SK-N-SH (cell line): ENCODE measurements around the gene INAVA. TPM values are rescaled to one million over a fixed set of nuclear protein-coding genes. Genes with fewer than 3 reads are reported as not detected.

Source experiments
- CTCF ChIA-PET: fragments of 300-600, 350-600 bp; formaldehyde crosslinking; extraction: SDS; loops from one replicate; lab custom pipeline; 2021; lab: Yijun Ruan, JAX
- POLR2A ChIA-PET: fragments of 350-600 bp; sonication (Branson Sonifier 250); formaldehyde crosslinking; extraction: SDS; loops from one replicate; lab custom pipeline; 2020; ENCODE audit warnings: antibody characterized with exemption, inconsistent platforms; lab: Yijun Ruan, JAX
- DNase-seq: peaks from one replicate; pipeline ENCODE4 v3.0.0; 2012
- H2AFZ ChIP-seq: fragments of 200-600 bp; sonication (generic); 2 replicates; pipeline ENCODE4 v1.8.1; 2016; ENCODE audit warnings: antibody characterized with exemption, mild to moderate bottlenecking, low read depth
- H3F3A ChIP-seq: fragments of 200-600 bp; sonication (generic); replicated peaks from 2 replicates; pipeline ENCODE3; 2016; ENCODE audit warnings: antibody characterized with exemption, mild to moderate bottlenecking; ENCODE audit not compliant: insufficient read depth
- H3K27ac ChIP-seq, 2 experiments: fragments of 200-500 bp in 1 of 2; fragments of 200-600 bp in 1 of 2; sonication (Bioruptor generic) in 1 of 2; sonication (generic), shearing (Covaris generic) in 1 of 2; 2 replicates each; pipeline versions ENCODE4 v1.5.1 to v1.6.1; 2014 to 2016; ENCODE audit warnings: low read depth in 2 of 2, inconsistent platforms in 1 of 2, low read length in 1 of 2, mild to moderate bottlenecking in 1 of 2, mixed read lengths in 1 of 2
- H3K27me3 ChIP-seq: fragments of 200-600 bp; sonication (generic), shearing (Covaris generic); 2 replicates; pipeline ENCODE4 v1.6.1; 2016; ENCODE audit warnings: mixed run types; ENCODE audit not compliant: insufficient read depth
- H3K36me3 ChIP-seq, 2 experiments: fragments of 200-500 bp in 1 of 2; fragments of 200-600 bp in 1 of 2; sonication (Bioruptor generic) in 1 of 2; sonication (generic) in 1 of 2; replicated peaks in 1 of 2; 2 replicates each; pipeline versions ENCODE3 to v1.5.1; 2014 to 2016; ENCODE audit warnings: low read length in 1 of 2, mild to moderate bottlenecking in 1 of 2; ENCODE audit not compliant: insufficient read depth in 2 of 2, control insufficient read depth in 1 of 2
- H3K4me1 ChIP-seq, 2 experiments: fragments of 200-500 bp in 1 of 2; fragments of 200-600 bp in 1 of 2; sonication (Bioruptor generic) in 1 of 2; sonication (generic), shearing (Covaris generic) in 1 of 2; 2 replicates each; pipeline versions ENCODE4 v1.5.1 to v1.6.1; 2014 to 2016; ENCODE audit warnings: low read depth in 1 of 2, low read length in 1 of 2, mixed run types in 1 of 2; ENCODE audit not compliant: insufficient read depth in 2 of 2, control insufficient read depth in 1 of 2
- H3K4me2 ChIP-seq: fragments of 200-600 bp; sonication (generic), shearing (Covaris generic); 2 replicates; pipeline ENCODE4 v1.6.1; 2017; ENCODE audit warnings: mixed run types
- H3K4me3 ChIP-seq, 2 experiments: fragments of 200-500 bp in 1 of 2; fragments of 200-600 bp in 1 of 2; sonication (Bioruptor generic) in 1 of 2; sonication (generic), shearing (Covaris generic) in 1 of 2; 2 replicates each; pipeline versions ENCODE4 v1.5.1 to v1.8.1; 2014 to 2016; ENCODE audit warnings: low read depth in 2 of 2, inconsistent platforms in 1 of 2, low read length in 1 of 2, mild to moderate bottlenecking in 1 of 2, mixed read lengths in 1 of 2, moderate library complexity in 1 of 2
- H3K79me2 ChIP-seq: fragments of 200-600 bp; sonication (generic); 2 replicates; pipeline ENCODE4 v1.8.1; 2017; ENCODE audit warnings: mild to moderate bottlenecking; ENCODE audit not compliant: insufficient read depth
- H3K9ac ChIP-seq: fragments of 200-600 bp; sonication (generic); 2 replicates; pipeline ENCODE4 v1.6.1; 2017; ENCODE audit warnings: mixed run types
- H3K9me2 ChIP-seq: fragments of 200-600 bp; sonication (generic); 2 replicates; pipeline ENCODE4 v1.6.1; 2017; ENCODE audit warnings: mixed run types
- H3K9me3 ChIP-seq: fragments of 200-600 bp; sonication (generic); 2 replicates; pipeline ENCODE4 v1.6.1; 2017; ENCODE audit warnings: mixed run types, mild to moderate bottlenecking, moderate library complexity
- H4K20me1 ChIP-seq: fragments of 200-600 bp; sonication (generic); 2 replicates; pipeline ENCODE4 v1.6.1; 2017; ENCODE audit warnings: mild to moderate bottlenecking, mixed run types; ENCODE audit not compliant: insufficient read depth
- CHD2 ChIP-seq: fragments of 150-350 bp; IDR thresholded peaks from 2 replicates; pipeline ENCODE4 v1.6.1; 2018; ENCODE audit warnings: low read length; ENCODE audit not compliant: partially characterized antibody
- EZH2phosphoT487 ChIP-seq: fragments of 200-600 bp; sonication (generic); IDR thresholded peaks from 2 replicates; pipeline ENCODE4 v1.6.1; 2017; ENCODE audit warnings: low read depth, mixed run types, mild to moderate bottlenecking, antibody characterized with exemption, moderate library complexity, borderline replicate concordance
- FOSL2 ChIP-seq: IDR thresholded peaks from 2 replicates; pipeline ENCODE4 v1.4.0; 2012; ENCODE audit warnings: low read depth, mild to moderate bottlenecking, moderate library complexity, borderline replicate concordance
- FOXM1 ChIP-seq: IDR thresholded peaks from 2 replicates; pipeline ENCODE4 v1.4.0; 2012; ENCODE audit warnings: low read depth, mild to moderate bottlenecking
- GABPA ChIP-seq: IDR thresholded peaks from 2 replicates; pipeline ENCODE4 v1.4.0; 2012; ENCODE audit warnings: low read depth, mild to moderate bottlenecking
- MXI1 ChIP-seq: IDR thresholded peaks from 2 replicates; pipeline ENCODE4 v1.6.1; 2012; ENCODE audit warnings: mild to moderate bottlenecking, low read depth, low read length, improper control_type of control experiment
- NFIC ChIP-seq: IDR thresholded peaks from 2 replicates; pipeline ENCODE4 v1.4.0; 2012; ENCODE audit warnings: borderline replicate concordance
- PBX3 ChIP-seq: IDR thresholded peaks from 2 replicates; pipeline ENCODE4; 2012
- RAD21 ChIP-seq: IDR thresholded peaks from 2 replicates; pipeline ENCODE4 v1.6.1; 2012; ENCODE audit warnings: mild to moderate bottlenecking, low read length
- RCOR1 ChIP-seq: fragments of 150-350 bp; IDR thresholded peaks from 2 replicates; pipeline ENCODE4 v1.6.1; 2017; ENCODE audit warnings: antibody characterized with exemption, low read length
- RFX5 ChIP-seq: IDR thresholded peaks from 2 replicates; pipeline ENCODE4 v1.6.1; 2012; ENCODE audit warnings: mild to moderate bottlenecking, improper control_type of control experiment, low read length
- TAF1 ChIP-seq: IDR thresholded peaks from 2 replicates; pipeline ENCODE4 v1.6.1; 2012; ENCODE audit warnings: low read depth, mild to moderate bottlenecking, low read length, moderate library complexity, borderline replicate concordance
- TCF12 ChIP-seq: IDR thresholded peaks from 2 replicates; pipeline ENCODE4 v1.4.0; 2012
- TEAD4 ChIP-seq: IDR thresholded peaks from 2 replicates; pipeline ENCODE4 v1.4.0; 2012; ENCODE audit warnings: mild to moderate bottlenecking, borderline replicate concordance; ENCODE audit not compliant: insufficient read depth
- USF1 ChIP-seq: IDR thresholded peaks from 2 replicates; pipeline ENCODE4 v1.4.0; 2012; ENCODE audit warnings: low read depth, borderline replicate concordance
- YY1 ChIP-seq: IDR thresholded peaks from 2 replicates; pipeline ENCODE4 v1.4.0; 2012; ENCODE audit warnings: low read depth, mild to moderate bottlenecking
- WGBS: methylation state at CpG from one replicate; pipeline ENCODE4 v1.1.6; 2017; ENCODE audit warnings: low lambda C conversion rate; 5-methylcytosine and 5-hydroxymethylcytosine counted together
- polyA plus RNA-seq, 3 experiments: library from polyadenylated mRNA; depleted of rRNA; stranded (reverse); fragments of >200 nt; gene quantifications; 2 replicates each; pipeline ENCODE4 v1.2.3, GENCODE V29; 2012
- TF ChIP-seq, protein P1 (sequence below): fragments of 200-600 bp; sonication (generic); IDR thresholded peaks from 2 replicates; pipeline ENCODE4 v1.6.1; 2017; ENCODE audit warnings: antibody characterized with exemption, mild to moderate bottlenecking, moderate library complexity
- TF ChIP-seq, protein P2 (sequence below): IDR thresholded peaks from 2 replicates; pipeline ENCODE4 v1.6.1; 2012; ENCODE audit warnings: mild to moderate bottlenecking, low read depth, low read length, moderate library complexity
- TF ChIP-seq, protein P3 (sequence below): IDR thresholded peaks from 2 replicates; pipeline ENCODE4 v1.4.0; 2012; ENCODE audit warnings: low read depth

The INAVA gene
- polyA plus RNA-seq, 1 of the 3 experiments (the other 2 are of a cell fraction): 0.12 TPM

GRCh38 chr1:200857804-200858203 lies 36.9 kb upstream of the INAVA start:
- no peaks in the 10 kb centered on the region for H3K79me2 ChIP-seq
- peaks cover 82 to 88% of the 10 kb centered on the region in 2 experiments for H3K36me3 ChIP-seq
- 100% methylated on average over 1 of the region's 1 CpG for WGBS
- H3K27ac ChIP-seq: no peak overlapping the region; a peak in 1 of 4 replicates
- peaks cover 0 to 11% of the 10 kb centered on the region in 2 experiments; a peak in 2 of 4 replicates for H3K4me1 ChIP-seq
- peaks cover 36% of the 10 kb centered on the region for H3F3A ChIP-seq
- no peak overlapping the region for H3K9ac ChIP-seq
- no peaks in the 10 kb centered on the region for H3K9me2 ChIP-seq
- no peaks in the 10 kb centered on the region for H3K27me3 ChIP-seq
- TF ChIP-seq RFX5: no peak
- TF ChIP-seq CHD2: no peak
- TF ChIP-seq PBX3: no peak
- TF ChIP-seq, protein P1, sequence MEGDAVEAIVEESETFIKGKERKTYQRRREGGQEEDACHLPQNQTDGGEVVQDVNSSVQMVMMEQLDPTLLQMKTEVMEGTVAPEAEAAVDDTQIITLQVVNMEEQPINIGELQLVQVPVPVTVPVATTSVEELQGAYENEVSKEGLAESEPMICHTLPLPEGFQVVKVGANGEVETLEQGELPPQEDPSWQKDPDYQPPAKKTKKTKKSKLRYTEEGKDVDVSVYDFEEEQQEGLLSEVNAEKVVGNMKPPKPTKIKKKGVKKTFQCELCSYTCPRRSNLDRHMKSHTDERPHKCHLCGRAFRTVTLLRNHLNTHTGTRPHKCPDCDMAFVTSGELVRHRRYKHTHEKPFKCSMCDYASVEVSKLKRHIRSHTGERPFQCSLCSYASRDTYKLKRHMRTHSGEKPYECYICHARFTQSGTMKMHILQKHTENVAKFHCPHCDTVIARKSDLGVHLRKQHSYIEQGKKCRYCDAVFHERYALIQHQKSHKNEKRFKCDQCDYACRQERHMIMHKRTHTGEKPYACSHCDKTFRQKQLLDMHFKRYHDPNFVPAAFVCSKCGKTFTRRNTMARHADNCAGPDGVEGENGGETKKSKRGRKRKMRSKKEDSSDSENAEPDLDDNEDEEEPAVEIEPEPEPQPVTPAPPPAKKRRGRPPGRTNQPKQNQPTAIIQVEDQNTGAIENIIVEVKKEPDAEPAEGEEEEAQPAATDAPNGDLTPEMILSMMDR: no peak
- TF ChIP-seq FOXM1: no peak
- TF ChIP-seq, protein P2, sequence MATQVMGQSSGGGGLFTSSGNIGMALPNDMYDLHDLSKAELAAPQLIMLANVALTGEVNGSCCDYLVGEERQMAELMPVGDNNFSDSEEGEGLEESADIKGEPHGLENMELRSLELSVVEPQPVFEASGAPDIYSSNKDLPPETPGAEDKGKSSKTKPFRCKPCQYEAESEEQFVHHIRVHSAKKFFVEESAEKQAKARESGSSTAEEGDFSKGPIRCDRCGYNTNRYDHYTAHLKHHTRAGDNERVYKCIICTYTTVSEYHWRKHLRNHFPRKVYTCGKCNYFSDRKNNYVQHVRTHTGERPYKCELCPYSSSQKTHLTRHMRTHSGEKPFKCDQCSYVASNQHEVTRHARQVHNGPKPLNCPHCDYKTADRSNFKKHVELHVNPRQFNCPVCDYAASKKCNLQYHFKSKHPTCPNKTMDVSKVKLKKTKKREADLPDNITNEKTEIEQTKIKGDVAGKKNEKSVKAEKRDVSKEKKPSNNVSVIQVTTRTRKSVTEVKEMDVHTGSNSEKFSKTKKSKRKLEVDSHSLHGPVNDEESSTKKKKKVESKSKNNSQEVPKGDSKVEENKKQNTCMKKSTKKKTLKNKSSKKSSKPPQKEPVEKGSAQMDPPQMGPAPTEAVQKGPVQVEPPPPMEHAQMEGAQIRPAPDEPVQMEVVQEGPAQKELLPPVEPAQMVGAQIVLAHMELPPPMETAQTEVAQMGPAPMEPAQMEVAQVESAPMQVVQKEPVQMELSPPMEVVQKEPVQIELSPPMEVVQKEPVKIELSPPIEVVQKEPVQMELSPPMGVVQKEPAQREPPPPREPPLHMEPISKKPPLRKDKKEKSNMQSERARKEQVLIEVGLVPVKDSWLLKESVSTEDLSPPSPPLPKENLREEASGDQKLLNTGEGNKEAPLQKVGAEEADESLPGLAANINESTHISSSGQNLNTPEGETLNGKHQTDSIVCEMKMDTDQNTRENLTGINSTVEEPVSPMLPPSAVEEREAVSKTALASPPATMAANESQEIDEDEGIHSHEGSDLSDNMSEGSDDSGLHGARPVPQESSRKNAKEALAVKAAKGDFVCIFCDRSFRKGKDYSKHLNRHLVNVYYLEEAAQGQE: no peak
- TF ChIP-seq FOSL2: no peak
- TF ChIP-seq, protein P3, sequence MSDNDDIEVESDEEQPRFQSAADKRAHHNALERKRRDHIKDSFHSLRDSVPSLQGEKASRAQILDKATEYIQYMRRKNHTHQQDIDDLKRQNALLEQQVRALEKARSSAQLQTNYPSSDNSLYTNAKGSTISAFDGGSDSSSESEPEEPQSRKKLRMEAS: no peak
- TF ChIP-seq TCF12: no peak
- TF ChIP-seq NFIC: no peak
- no peak for TF ChIP-seq GABPA
- TF ChIP-seq YY1: no peak
- no peak for TF ChIP-seq TAF1
- no peak for TF ChIP-seq RCOR1
- no peak for TF ChIP-seq TEAD4
- no peak for TF ChIP-seq MXI1
- no peak for TF ChIP-seq USF1
- no peak for TF ChIP-seq RAD21
- no peak for TF ChIP-seq EZH2phosphoT487
- TF ChIP-seq, all 33 proteins: peak for 0
- ChIA-PET POLR2A (no interaction called here), CTCF (interaction anchor here (0.7 to 1.8 kb wide), 6 partner anchors 8 to 299 kb away, joined by 3 to 5 read pairs (median 3); no protein-coding TSS in a partner anchor)
- no peaks in the 10 kb centered on the region for H3K9me3 ChIP-seq
- DNase-seq: no peak
- H2AFZ ChIP-seq: no peak overlapping the region
- H3K4me2 ChIP-seq: no peak overlapping the region
- H3K4me3 ChIP-seq: no peak overlapping the region
- H4K20me1 ChIP-seq: no peaks in the 10 kb centered on the region
